Epidermal melanocyte (primary cell): ENCODE results near the gene ZC3HAV1L.
"Not testable (repeated sequence)": the region's sequence is repeated elsewhere in the genome, so short reads cannot be mapped to it uniquely, and the experiment has no call there.

Experiments
- DNase-seq: peaks from one replicate; pipeline ENCODE4 v3.0.0; 2011; ENCODE audit warnings: low spot score; ENCODE audit not compliant: insufficient read length

ZC3HAV1L gene

DNA sequence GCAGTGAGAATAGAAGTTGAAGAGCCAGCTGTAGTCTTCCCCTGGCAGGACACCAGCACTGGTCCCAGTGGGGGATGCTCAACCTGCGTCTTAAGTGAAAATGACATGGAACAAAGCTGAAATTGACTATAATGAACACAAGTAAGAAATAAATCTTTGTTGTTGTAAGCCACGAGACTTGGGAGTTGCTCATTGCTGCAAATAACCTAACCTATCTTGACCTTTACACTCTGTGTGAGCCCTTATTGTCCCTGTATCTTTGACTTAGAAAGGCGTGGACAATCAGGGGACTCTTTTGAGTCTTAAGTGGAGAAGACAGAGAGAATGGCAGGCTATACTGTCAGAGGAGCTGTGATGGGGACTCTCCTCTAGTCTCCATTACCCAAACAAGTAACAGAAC is 16.9 kb downstream of the ZC3HAV1L start:
- no peak for DNase-seq

- DNase-seq = peak; percentile 86
These were observed 18.8 kb downstream of the ZC3HAV1L start for GRCh38 chr7:139016931-139017511.

DNA sequence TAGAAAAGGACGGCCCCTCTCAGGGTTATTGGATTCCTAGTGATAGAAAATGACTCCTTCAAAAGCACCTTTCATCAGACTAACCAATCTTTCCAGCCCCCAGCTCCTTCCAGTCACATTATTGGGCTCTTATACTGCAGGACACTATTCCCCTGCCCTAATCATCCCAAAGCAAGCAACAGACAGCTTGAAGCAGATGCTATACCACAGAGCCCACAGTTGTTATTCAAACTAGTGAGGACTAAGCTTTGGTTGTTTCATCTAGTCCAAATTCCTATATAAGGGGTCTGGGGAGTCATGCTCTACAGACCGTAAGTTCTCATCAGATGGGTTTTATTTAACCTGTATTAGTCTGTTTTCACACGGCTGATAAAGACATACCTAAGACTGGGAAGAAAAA is 24.5 kb downstream of the ZC3HAV1L start:
- DNase-seq = no peak

DNA sequence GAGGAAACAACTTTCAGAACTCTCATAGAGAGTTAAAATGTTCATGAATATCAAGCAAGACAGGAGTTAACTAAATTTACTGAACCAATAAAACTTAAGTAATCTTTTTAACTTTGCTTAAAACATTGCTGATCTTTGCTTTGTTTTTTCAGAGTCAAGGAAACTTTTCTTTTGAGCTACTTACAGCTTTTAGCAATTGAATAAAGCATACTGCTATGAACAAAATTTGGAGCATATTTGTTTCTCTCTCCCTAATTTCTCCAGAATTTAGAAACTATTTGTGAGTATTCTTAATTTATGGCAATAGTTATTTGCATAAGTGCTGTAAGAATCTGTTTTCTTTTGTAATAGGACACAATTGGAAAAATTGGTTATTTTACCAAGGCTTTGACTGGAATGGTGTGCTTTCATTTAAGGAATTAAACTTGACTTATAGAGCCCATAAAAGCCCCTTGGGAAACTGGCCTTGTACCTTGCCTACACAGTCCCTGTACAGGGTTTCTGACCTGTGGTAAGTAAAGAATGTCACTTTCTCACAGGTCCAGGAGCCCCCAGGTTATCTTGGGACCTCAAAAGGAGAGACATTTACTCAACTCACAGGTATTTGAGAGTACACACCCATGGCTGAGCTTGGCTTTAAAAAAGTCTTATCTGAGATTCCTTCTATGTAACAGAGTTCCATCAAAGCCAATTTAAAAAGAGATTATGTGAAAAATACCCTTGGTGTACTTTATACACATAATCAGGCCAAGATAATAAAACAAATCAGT is 31.3 kb downstream of the ZC3HAV1L start:
- DNase-seq = no peak

- no peak for DNase-seq
These were observed 36.4 kb downstream of the ZC3HAV1L start for GRCh38 chr7:138999414-138999813.

DNA sequence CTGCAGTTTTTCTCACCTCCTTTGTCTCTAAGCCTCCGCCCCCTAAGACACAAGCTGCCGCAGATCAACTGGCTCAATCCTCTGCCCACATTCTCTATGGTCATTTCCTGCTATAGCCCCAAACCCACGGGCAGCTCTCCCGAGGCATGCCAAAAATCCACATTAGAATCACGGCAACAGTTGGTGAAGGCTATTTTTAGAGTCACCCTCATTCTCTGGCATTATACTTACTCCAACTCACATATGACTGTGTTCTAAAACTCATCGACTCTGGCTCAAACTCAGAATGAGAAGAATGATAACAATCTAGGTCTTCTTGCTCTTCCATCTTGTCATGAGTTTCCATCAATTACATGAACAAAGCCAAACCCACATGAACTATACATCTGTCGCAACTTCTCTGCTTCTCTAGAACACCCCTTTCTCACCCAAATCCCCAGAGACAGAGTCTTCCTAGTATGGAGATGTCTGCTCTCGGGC is 43.8 kb downstream of the ZC3HAV1L start:
- DNase-seq = no peak

- no peak for DNase-seq
These were observed 48.2 kb downstream of the ZC3HAV1L start for GRCh38 chr7:138987686-138988085.

DNA sequence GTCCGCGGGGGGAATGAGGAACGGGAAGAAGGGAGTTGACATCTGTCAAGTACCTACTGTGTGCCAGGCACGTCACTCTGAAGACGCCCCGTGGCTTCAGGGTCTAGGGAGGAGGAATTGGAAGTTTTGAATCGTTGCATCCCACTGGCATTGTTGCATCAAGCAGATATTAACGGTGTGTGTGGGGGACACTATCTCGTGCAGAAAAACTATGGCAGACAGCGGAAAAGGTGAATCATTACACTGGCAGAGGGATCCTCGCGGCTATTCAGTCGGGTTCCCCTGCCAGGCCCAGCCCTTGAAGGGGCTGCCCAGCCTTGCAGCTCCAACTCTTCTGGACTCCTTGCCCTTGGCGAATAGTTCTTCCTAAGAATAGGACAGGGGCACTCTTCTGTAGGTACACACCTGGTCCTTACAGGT is 53.6 kb downstream of the ZC3HAV1L start:
- no peak for DNase-seq

DNA sequence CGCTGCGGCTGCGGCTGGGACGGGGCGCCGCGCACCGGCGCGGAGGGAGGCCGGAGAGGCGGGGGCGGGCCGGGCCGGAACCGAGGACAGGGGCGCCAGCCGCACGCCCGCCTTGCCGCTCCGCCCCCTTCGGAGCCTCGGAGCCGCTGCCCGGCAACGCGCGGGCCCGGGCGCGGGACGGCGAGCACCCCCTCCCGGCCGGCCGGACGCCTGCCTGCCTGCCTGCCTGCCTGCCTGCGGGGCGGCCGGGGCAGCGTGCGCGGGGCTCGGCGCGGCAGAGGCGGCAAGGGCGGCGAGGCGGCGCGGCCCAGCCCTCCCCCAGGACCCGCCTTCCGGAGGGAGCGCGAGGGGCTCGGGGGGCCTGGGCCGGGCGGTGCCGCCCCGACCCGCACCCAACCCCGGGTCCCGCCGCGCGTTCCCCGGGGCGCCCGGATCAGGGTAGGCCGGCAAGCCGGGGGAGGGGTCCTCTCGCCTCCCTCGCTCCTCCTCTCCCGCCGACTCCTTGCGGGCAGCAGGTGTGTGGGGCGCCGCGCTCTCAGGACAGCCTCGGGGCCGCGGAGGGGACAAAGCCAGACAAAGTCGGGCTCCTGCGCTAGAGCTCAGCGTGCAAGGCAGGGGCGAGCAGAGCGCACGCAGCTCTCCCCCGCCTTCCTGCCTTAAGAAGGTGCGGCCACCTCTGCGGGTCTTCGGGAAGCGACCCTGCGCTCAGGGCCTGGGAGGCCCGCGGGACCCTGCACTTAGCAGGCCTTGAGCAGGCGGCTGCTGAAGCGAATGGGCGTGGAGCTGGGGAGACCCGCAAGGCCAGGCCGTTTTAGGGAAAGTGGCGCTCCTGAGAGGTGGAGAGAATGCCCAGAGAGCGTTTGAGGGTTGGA is 54.3 kb downstream of the ZC3HAV1L start, which contains the start of gene KIAA1549:
Gene KIAA1549, minus strand, starts transcription at position 58 of the 872 bp plus-strand sequence. CDS start 120 bp downstream, outside the sequence.
- DNase-seq = peak; percentile 66

DNA sequence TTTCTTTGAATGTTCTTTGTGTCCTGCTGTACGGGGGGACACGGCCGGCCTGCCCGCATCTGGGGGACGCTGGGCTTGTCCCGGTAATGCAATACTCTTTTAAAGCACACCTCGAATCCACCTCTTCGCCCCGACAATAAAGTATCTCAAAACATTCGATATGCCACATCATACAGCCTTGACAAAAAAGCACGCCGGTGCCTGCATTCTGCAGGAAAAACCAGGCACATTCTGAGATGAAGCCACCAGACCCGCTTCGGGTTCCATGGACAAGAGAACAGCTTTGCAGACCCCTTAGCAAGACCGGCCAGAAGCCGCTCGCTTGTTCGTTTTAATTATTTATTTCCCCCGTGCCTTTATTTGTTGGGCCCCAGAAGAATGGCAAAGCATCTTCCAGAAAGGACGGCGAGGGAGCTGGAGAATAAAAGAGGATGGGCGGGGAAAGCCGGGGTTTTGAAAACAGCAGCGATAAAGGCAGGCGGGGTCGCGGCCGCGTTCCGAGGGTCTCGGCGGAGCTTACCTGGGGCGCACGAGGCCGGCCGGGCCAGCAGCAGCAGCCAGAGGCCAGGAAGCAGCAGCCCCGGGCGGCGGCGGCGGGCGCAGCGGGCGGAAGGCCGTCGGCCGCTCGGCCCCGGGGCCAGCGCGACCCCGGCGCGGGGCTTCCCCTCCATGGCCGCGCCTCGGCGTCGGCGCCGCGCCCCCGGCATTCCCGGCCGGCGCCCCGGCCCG is 55.1 kb downstream of the ZC3HAV1L start:
- no peak for DNase-seq

DNA sequence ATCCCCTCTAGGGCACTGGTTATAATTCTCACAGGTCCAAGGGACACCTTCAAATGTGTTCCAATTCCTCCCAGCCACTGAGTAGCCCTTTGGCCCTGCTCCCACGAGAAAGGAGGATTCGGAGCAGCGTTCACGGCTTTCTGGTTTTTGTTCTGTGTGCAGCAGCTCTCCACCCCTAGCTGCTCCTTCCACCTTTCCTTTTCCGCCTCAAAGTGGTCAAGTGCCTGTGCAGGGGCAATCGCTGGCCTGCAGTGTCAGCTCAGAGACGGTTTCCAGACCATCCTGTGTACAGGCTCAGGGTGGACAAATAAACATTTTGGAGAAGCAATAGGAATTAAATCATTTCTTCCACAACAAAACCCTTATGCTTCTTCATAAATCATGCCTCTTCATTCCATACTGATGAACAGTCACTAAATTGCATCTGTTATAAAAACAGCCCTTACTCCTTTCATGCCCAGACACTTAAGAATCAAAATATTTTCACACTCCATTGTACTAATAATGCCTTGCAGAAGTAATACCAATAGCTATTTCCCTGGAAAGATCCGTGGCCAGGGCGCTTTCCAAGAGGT is 55.8 kb downstream of the ZC3HAV1L start:
- no peak for DNase-seq

GRCh38 chr7:138979226-138979979 is 56.4 kb downstream of the ZC3HAV1L start:
- DNase-seq = no peak

DNA sequence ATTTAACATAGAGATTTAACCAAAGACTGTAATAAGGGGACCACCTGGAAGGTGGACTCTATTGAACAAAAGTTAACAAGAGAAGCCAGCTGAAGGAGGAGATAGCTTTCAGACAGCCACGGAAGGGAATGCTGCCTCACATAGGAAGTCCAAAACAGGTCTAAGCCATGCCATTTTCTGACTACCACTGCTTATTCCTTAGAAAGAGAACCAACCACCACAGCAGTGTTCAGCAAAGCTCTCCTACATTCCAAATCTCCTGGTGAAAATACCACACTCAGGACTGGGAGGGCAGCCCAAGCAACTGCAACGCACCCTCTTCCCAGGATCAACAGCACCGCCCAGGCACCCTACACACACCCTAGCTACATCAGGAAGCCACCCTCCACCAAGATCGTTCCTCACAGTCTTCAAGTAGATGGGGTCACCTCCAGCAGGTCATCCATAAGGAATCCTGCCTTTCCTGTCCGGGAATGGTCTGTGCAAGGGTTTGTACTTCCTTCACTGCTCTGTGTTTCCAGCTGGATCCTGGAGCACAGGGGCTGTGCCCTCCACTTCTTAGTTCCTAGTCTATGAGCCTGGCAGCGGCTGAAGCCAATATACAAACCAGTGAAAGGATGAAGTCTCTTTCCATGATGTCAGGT is 57.2 kb downstream of the ZC3HAV1L start:
- DNase-seq = no peak

DNA sequence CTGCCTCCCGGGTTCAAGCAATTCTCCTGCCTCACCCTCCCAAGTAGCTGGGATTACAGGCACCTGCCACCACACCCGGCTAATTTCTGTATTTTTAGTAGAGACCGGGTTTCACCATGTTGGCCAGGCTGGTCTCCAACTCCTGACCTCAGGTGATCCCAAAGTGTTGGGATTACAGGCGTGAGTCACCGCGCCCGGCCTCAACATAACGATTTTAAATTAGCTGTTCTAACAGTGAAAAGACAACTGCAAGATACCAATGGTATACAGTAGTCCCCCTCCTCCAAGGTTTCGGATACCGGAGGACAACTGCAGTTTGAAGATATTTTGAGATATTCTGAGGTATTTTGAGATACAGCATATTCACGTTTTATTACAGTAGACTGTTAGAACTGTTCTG is 59.7 kb downstream of the ZC3HAV1L start:
- DNase-seq = not testable (repeated sequence)
